GF-D8 (cell line): Measurements from ENCODE around the gene FMOD.
A peak's percentile ranks its signal among the peaks of the same experiment; 100 is the strongest.
"Not testable (repeated sequence)": the region's sequence is repeated elsewhere in the genome, so short reads cannot be mapped to it uniquely, and the experiment has no call there.

Experiments used
- DNase-seq: peaks from one replicate; lab custom pipeline; 2025; lab: John Stamatoyannopoulos, UW

The FMOD gene

GRCh38 chr1:203306089-203306964, 44.6 kb downstream of the FMOD start:
- DNase-seq: peak; percentile 36

- DNase-seq: no peak
Observed at GRCh38 chr1:203305809-203306088, 45.2 kb downstream of the FMOD start.

GRCh38 chr1:203304919-203305808, 45.8 kb downstream of the FMOD start, which contains the start of gene BTG2:
TSS of gene BTG2 (plus strand) at chr1:203305519. CDS start at chr1:203305607, 88 bp downstream.
- peak; percentile 48 for DNase-seq

- peak; percentile 31 for DNase-seq
Observed at GRCh38 chr1:203304391-203304918, 46.5 kb downstream of the FMOD start.

- DNase-seq: no peak
Observed at GRCh38 chr1:203302894-203303293, 48.0 kb downstream of the FMOD start.

- no peak for DNase-seq
Observed at GRCh38 chr1:203302456-203302855, 48.5 kb downstream of the FMOD start.

GRCh38 chr1:203301331-203301668, 49.6 kb downstream of the FMOD start:
- DNase-seq: no peak

GRCh38 chr1:203300441-203301330, 50.2 kb downstream of the FMOD start:
- peak; percentile 98 for DNase-seq

- DNase-seq: not testable (repeated sequence)
Observed at GRCh38 chr1:203299719-203300429, 51.0 kb downstream of the FMOD start.

- DNase-seq: no peak
Observed at GRCh38 chr1:203299169-203299568, 51.8 kb downstream of the FMOD start.

- no peak for DNase-seq
Observed at GRCh38 chr1:203296460-203297073, 54.4 kb downstream of the FMOD start.

- no peak for DNase-seq
Observed at GRCh38 chr1:203295796-203296195, 55.1 kb downstream of the FMOD start.

- DNase-seq: no peak
Observed at GRCh38 chr1:203291201-203292096, 59.5 kb downstream of the FMOD start.
